ENCODE data around the gene SIRT6.
"Not testable (repeated sequence)": the region's sequence is repeated elsewhere in the genome, so short reads cannot be mapped to it uniquely, and the experiment has no call there.

The SIRT6 gene

DNA sequence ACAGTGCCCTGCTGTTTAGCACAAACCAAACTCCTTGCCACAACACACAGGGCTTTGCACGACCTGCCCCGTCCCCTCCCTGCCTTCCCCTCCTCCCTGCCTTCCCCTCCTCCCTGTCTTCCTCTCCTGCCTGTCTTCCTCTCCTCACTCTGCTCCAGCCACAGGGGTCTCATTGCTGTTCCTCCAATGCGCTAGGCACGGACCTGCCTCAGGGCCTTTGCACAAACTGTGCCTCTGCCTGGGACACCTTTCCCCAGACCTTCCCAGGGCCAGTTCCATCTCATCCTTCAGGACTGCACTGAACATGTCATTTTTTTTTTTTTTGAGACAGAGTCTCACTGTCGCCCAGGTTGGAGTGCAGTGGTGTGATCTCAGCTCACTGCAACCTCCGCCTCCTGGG lies 30.7 kb downstream of the SIRT6 start:
- H3K9me3 Mint-ChIP-seq = no peaks in the 10 kb centered on the region
- H3K4me3 Mint-ChIP-seq = no peak overlapping the region
- H3K27ac Mint-ChIP-seq = no peak overlapping the region
- no peak for ATAC-seq (replicated peaks)
- DNase-seq = no peak
- H3K4me1 Mint-ChIP-seq (ENCODE audit: low read depth in 2 of 2) = peaks cover 0 to 8% of the 10 kb centered on the region in 2 donors
- peaks cover 10 to 14% of the 10 kb centered on the region in 2 donors for H3K27me3 Mint-ChIP-seq
- no peaks in the 10 kb centered on the region for H3K36me3 Mint-ChIP-seq (ENCODE audit: insufficient read depth)

DNA sequence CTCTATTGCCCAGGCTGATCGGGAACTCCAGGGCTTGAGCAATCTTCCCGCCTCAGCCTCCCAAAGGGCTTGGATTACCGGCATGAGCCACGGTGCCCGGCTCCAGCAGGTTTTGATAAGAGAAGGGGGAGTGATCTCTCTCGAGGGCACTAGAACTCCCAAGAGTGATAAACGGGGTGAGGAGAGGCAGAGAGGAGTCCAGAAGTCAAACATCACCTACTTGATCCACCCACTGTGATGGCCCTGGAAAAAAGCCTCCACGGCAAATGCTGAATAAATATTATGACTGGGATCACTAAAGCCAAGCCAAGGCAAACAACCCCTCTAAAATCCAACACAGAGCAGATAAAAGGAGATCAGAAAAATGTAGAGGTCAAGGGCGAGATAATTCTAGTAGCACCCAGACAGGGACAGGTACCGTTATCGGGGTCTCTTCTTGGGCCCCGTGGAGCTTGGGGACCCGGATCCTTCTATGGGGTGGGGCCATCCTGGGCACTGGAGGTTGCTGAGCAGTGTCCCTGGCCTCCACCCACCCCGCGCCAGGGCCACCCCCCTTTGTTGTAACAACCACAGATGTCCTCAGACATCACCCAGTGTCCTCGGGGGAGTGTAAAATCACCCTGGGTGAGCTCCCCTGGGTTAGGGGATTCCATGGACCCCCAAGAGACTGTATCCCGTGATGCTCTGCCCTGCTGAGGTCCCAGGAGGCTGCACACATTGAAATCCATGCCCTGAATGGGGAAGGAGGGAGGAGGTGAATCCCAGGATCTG lies 32.7 kb downstream of the SIRT6 start:
- Mint-ChIP-seq H3K4me1 (ENCODE audit: low read depth in 2 of 2) (peaks cover 0 to 8% of the 10 kb centered on the region in 2 donors), H3K36me3 (ENCODE audit: insufficient read depth) (no peaks in the 10 kb centered on the region), H3K27ac (no peak overlapping the region), H3K9me3 (no peaks in the 10 kb centered on the region), H3K4me3 (no peak overlapping the region), H3K27me3 (peaks cover 19 to 27% of the 10 kb centered on the region in 2 donors)
- no peak for ATAC-seq (replicated peaks)
- DNase-seq = no peak

DNA sequence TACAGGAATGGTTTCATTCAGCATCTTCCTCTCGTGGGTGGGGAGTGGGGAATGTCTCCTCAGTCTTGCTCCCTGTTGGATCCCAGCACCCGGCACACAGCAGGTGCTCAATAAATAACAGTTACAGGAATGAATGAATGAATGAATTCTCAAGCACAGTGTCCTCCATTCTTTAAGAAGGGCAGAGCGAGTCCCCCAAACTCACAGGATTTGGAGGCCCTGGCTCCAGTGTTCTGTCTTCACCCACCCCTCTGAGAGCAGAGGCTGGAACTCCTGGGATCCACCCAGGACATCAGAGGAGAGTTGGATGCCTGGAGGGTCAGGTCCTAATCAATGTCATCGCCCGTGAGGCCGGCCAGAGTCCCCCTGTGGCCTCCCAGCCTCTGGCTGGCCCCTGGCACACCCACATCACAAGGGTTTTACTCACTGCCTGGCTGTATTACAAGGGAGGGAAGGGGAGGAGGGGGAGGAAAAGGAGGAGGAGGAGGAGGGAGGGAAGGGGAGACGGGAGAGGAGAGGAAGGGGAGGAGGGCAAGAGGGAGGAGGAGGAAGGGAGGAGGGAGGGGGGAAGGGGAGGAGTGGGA lies 37.6 kb downstream of the SIRT6 start:
- DNase-seq (no peak), ATAC-seq (replicated peaks) (no peak)
- peaks cover 6% of the 10 kb centered on the region in 2 donors for H3K4me1 Mint-ChIP-seq (ENCODE audit: low read depth in 2 of 2)
- no peak overlapping the region for H3K27ac Mint-ChIP-seq
- no peak overlapping the region for H3K4me3 Mint-ChIP-seq
- peaks cover 4% of the 10 kb centered on the region for H3K36me3 Mint-ChIP-seq (ENCODE audit: insufficient read depth)
- peaks cover 28 to 41% of the 10 kb centered on the region in 2 donors for H3K27me3 Mint-ChIP-seq
- no peaks in the 10 kb centered on the region for H3K9me3 Mint-ChIP-seq

DNA sequence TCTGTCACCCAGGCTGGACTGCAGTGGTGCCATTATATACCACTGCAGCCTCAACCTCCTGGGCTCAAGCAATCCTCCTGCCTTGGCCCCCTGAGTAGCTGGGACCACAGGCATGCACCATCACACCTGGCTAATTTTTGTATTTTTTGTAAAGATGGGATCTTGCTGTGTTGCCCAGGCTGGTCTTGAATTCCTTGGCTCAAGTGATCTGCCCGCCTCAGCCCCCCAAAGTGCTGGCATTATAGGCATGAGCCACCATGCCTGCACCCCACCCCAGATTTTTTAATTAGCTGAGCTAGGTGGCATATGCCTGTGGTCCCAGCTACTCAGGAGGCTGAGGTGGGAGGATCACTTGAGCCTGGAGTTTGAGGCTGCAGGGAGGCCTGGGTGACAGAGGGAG lies 39.4 kb downstream of the SIRT6 start:
- H3K36me3 Mint-ChIP-seq (ENCODE audit: insufficient read depth); ATAC-seq (replicated peaks); H3K9me3 Mint-ChIP-seq; DNase-seq; H3K4me3 Mint-ChIP-seq; H3K27ac Mint-ChIP-seq: not testable (repeated sequence)
- Mint-ChIP-seq H3K4me1 (ENCODE audit: low read depth in 2 of 2) (peaks cover 12% of the 10 kb centered on the region in 2 donors), H3K27me3 (peaks cover 23 to 34% of the 10 kb centered on the region in 2 donors)

DNA sequence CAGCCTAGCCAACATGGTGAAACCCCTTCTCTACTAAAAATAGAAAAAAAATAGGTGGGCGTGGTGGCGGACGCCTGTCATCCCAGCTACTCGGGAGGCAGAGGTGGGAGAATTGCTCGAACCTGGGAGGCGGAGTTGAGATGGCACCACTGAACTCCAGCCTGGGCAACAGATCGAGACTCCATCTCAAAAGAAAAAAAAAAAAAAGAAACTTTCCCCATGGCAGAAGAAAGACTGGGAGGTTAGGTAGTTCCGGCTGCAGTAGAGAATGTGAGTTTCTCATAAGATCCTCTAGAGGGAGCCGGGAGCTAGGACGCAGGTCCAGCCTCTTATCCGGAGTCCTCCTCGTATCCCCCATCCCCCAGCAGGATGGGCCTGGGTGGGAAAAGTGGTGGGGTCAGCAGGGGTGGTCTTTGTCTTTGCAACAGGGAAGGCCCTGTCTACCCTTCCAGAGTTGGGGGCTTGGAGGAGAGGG lies 42.1 kb downstream of the SIRT6 start:
- Mint-ChIP-seq H3K4me3 (peak overlapping the region; percentile 24 to 44), H3K27ac (no peak overlapping the region), H3K9me3 (no peaks in the 10 kb centered on the region), H3K27me3 (peaks cover 17 to 24% of the 10 kb centered on the region in 2 donors), H3K4me1 (ENCODE audit: low read depth in 2 of 2) (peaks cover 12% of the 10 kb centered on the region in 2 donors), H3K36me3 (ENCODE audit: insufficient read depth) (peaks cover 7% of the 10 kb centered on the region)
- ATAC-seq (replicated peaks) (peak; percentile 80), DNase-seq (peak in 2 of 3 experiments; percentile 14 to 22)

DNA sequence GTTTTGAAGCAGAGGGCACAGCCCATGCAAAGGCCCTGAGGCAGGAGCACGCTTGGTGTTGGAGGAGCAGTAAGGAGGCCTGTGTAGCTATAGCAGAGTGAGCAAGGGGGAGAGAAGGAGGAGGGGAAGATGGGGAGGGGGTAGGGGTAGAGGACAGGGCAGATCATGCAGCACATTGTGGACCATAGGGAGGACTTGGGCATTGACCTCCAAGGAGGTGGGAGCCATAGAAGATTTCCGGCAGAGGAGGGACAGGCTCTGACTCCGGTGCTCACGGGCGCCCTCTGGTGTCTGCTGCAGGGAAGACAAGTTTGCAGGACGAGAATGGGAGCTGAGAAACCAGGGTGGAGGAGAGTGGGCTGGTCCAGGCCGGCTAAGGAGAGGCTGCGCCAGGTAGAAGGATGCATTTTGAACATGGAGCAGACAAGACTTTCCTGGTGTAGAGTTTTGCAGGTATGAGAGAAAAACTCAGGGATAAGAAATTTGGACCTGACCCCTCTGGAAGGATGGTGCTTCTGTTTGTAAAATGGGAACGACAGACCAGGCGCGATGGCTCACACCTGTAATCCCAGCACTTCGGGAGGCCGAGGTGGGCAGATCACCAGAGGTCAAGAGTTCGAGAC lies 42.6 kb downstream of the SIRT6 start:
- Mint-ChIP-seq H3K4me1 (ENCODE audit: low read depth in 2 of 2) (peaks cover 12% of the 10 kb centered on the region in 2 donors), H3K4me3 (peak overlapping the region; percentile 24 to 44), H3K9me3 (no peaks in the 10 kb centered on the region), H3K27me3 (peaks cover 15 to 21% of the 10 kb centered on the region in 2 donors), H3K27ac (no peak overlapping the region), H3K36me3 (ENCODE audit: insufficient read depth) (peaks cover 9% of the 10 kb centered on the region)
- ATAC-seq (replicated peaks) (peak; percentile 92), DNase-seq (peak; percentile 86 to 90 (median 88))

DNA sequence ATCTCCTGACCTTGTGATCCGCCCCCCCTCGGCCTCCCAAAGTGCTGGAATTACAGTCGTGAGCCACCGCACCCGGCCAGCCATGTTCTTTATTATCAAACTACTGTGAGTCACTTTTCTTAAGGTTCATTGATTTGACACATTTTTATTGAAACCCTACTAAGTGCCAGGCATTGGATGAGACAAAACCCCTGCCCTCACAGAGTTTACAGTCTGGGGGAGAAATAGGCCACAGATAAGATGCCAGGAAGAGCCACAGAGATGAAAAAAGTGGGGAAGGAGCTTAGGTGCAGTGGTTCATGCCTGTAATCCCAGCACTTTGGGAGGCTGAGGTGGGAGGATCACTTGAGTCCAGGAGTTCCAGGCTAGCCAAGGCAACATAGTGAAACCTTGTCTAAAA lies 43.9 kb downstream of the SIRT6 start:
- ATAC-seq (replicated peaks) (no peak), DNase-seq (no peak)
- Mint-ChIP-seq H3K27me3 (peaks cover 3 to 9% of the 10 kb centered on the region in 2 donors), H3K27ac (no peak overlapping the region), H3K4me3 (no peak overlapping the region), H3K4me1 (ENCODE audit: low read depth in 2 of 2) (peaks cover 12% of the 10 kb centered on the region in 2 donors), H3K9me3 (no peaks in the 10 kb centered on the region), H3K36me3 (ENCODE audit: insufficient read depth) (peaks cover 9% of the 10 kb centered on the region)

DNA sequence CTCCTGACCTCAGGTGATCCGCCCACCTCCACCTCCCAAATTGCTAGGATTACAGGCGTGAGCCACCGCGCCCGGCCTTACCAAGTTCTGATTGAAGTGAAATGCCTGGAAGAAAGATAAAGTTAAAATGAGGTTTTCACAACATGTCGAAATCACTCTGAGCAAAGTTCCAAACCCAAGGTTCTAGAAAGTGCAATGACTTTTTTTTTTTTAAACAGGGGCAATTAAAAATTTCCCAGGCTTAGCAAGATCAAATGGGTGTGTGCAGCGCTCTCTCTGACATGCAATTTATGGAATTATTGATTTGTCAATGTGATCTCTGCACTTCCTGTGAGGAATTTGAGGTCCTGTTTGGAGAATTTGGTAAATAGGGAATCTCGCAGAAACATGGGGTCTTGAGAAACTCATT lies 45.7 kb downstream of the SIRT6 start:
- no peak for ATAC-seq (replicated peaks)
- no peak for DNase-seq
- Mint-ChIP-seq H3K36me3 (ENCODE audit: insufficient read depth) (peaks cover 9% of the 10 kb centered on the region), H3K9me3 (no peaks in the 10 kb centered on the region), H3K27ac (no peak overlapping the region), H3K4me3 (no peak overlapping the region), H3K27me3 (no peaks in the 10 kb centered on the region), H3K4me1 (ENCODE audit: low read depth in 2 of 2) (peaks cover 12% of the 10 kb centered on the region in 2 donors)

DNA sequence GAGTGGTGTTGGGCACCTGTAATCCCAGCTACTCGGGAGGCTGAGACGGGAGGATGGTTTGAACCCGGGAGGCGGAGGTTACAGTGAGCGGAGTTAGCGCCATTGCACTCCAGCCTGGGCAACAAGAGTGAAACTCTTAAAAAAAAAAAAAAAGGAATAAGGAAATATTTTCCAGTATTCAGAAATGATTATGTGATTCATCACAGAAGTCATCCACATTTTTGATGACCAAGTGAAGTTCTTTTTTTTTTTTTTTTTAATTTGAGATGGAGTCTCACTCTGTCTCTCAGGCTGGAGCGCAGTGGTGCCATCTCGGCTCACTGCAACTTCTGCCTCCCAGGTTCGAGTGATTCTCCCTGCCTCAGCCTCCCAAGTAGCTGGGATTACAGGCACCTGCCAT lies 47.0 kb downstream of the SIRT6 start:
- H3K9me3 Mint-ChIP-seq; H3K4me3 Mint-ChIP-seq; DNase-seq; H3K27ac Mint-ChIP-seq; H3K36me3 Mint-ChIP-seq (ENCODE audit: insufficient read depth); ATAC-seq (replicated peaks); H3K27me3 Mint-ChIP-seq: not testable (repeated sequence)
- H3K4me1 Mint-ChIP-seq (ENCODE audit: low read depth in 2 of 2) = peaks cover 10% of the 10 kb centered on the region in 2 donors

DNA sequence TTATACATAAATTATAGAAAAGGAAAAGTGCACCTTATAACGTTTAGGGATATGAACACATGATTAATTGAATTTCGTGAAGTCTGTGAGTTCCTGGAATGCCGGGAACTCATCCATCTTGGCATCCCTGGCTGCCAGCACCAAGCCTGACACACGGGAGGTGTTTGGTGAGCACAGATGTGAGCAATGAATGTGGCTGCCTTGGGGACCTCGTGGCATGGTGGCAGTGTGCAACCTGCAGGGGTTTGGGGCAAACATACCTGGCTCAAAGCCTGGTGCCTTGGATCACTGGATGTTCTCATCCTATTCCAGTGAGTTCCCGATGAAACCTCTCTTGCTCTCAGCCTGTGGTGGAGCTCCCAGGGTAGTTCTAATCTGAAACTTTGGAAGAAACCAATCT lies 48.0 kb downstream of the SIRT6 start:
- Mint-ChIP-seq H3K27me3 (peaks cover 5 to 9% of the 10 kb centered on the region in 2 donors), H3K27ac (no peak overlapping the region), H3K4me3 (no peak overlapping the region), H3K36me3 (ENCODE audit: insufficient read depth) (peaks cover 3% of the 10 kb centered on the region), H3K4me1 (ENCODE audit: low read depth in 2 of 2) (peaks cover 1 to 2% of the 10 kb centered on the region in 2 donors), H3K9me3 (no peaks in the 10 kb centered on the region)
- DNase-seq = no peak
- no peak for ATAC-seq (replicated peaks)

DNA sequence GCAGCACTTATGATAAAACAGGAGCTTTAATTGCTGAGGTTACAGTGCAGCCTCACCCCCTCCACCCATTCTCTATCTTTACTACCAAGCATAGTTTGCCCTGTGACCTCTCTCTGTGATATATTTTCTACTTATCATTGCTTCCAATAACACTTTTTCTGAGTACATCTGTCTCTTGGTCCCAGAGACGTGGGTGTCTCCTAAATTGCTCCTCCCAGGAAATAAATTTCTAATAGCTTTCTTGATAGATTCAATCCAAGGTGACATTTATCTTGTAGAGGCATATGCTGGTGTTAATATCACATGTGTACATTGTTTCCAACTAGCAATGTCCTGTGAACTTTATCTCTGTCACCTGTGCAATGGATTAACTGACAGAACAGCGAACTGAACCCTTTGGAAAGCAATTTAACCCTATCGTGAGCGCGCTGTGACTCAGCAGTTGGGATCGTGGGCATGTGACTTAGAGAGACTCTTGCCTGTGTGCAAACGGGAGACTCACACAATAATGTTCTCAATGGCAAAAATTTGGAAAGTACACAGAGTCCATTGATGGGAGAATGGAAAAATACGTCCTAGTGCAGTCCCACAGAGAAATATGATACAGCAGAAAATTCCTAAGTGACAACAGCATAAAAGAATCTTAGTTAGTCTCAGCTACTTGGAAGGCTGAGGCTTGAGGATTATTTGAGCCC lies 51.5 kb downstream of the SIRT6 start:
- Mint-ChIP-seq H3K36me3 (ENCODE audit: insufficient read depth) (peaks cover 3% of the 10 kb centered on the region), H3K27me3 (peaks cover 5 to 9% of the 10 kb centered on the region in 2 donors), H3K9me3 (no peaks in the 10 kb centered on the region), H3K4me1 (ENCODE audit: low read depth in 2 of 2) (no peaks in the 10 kb centered on the region), H3K4me3 (no peak overlapping the region), H3K27ac (no peak overlapping the region)
- ATAC-seq (replicated peaks) = no peak
- no peak for DNase-seq

DNA sequence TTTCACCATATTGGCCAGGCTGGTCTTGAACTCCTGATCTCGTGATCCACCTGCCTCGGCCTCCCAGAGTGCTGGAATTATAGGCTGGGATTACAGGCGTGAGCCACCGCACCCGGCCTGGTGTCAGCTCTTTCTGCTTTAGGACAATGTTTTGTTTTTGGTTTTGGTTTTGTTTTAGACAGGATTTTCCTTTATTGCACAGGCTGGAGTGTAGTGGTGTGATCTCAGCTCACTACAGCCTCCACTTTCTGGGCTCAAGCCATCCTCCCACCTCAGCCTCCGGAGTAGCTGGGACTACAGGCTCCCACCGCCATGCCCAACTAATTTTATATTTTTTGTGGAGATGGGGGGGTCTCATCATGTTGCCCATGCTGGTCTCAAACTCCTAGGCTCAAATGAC lies 53.3 kb downstream of the SIRT6 start:
- not testable (repeated sequence) for DNase-seq; H3K27me3 Mint-ChIP-seq; ATAC-seq (replicated peaks); H3K9me3 Mint-ChIP-seq; H3K4me3 Mint-ChIP-seq; H3K4me1 Mint-ChIP-seq (ENCODE audit: low read depth in 2 of 2); H3K27ac Mint-ChIP-seq
- H3K36me3 Mint-ChIP-seq (ENCODE audit: insufficient read depth) = peaks cover 10% of the 10 kb centered on the region

DNA sequence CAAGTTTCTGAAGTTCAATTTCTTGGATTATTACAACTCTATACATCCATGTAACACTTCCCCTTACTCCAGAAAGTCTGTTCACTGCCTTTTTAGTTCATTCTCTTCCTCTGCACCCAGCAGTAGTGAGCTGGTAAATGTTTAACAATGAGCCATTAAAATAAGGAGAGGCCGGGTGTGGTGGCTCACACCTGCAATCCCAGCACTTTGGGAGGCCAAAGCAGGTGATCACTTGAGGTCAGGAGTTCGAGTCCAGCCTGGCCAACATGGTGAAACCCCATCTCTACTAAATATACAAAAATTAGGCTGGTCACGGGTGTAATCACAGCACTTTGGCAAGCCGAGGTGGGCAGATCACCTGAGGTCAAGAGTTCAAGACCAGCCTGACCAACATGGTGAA lies 55.0 kb downstream of the SIRT6 start:
- H3K4me3 Mint-ChIP-seq; ATAC-seq (replicated peaks); H3K27ac Mint-ChIP-seq; H3K27me3 Mint-ChIP-seq; H3K9me3 Mint-ChIP-seq; DNase-seq: not testable (repeated sequence)
- Mint-ChIP-seq H3K4me1 (ENCODE audit: low read depth in 2 of 2) (peaks cover 11 to 12% of the 10 kb centered on the region in 2 donors), H3K36me3 (ENCODE audit: insufficient read depth) (peaks cover 19% of the 10 kb centered on the region)
